ENCODE measurements around the gene ENO3.

Gene ENO3

DNA sequence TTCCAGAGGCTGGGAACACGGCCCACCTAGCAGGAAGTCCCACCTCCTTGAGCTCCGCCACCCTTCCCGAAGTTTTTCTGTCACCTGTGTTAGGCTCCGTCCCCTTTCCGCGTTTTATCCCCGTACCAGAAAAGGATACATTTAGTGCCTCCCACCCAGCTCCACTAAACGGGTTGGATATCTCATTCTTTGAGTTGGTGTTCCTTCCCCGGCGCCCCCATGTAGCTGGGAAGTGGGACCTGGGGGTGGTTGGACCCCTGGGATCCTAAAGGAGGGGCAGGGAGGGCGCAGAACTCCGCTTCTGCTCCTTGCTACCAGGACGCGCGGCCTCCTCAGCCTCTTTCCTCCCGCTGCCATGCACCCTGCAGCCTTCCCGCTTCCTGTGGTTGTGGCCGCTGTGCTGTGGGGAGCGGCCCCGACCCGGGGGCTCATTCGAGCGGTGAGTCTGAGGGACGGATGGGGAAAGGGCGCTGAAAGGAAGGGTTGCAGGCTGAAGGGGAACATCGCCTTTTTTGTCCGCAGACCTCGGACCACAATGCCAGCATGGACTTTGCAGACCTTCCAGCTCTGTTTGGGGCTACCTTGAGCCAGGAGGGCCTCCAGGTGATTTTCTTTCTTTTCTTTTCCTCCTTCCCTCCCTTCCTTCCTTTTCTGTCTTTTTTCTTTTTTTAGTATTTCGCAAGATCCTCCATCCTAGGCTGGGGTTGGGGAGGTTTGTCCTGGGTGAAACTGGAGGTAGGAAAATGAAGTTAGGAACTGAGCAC lies 10.2 kb upstream of the ENO3 start:
- Mint-ChIP-seq H3K27me3 (peaks cover 4% of the 10 kb centered on the region), H3K9me3 (no peaks in the 10 kb centered on the region), H3K27ac (peak overlapping the region; percentile 98), H3K4me3 (peak overlapping the region; percentile 92), H3K4me1 (peaks cover 68% of the 10 kb centered on the region), H3K36me3 (peaks cover 80% of the 10 kb centered on the region)
- peak; percentile 71 for DNase-seq
- CTCF ChIA-PET: interaction anchor here (0.6 to 2.6 kb wide), 4 partner anchors 25 to 40 kb away, joined by 3 to 15 read pairs (median 6); partner anchors contain the start of gene SPAG7

DNA sequence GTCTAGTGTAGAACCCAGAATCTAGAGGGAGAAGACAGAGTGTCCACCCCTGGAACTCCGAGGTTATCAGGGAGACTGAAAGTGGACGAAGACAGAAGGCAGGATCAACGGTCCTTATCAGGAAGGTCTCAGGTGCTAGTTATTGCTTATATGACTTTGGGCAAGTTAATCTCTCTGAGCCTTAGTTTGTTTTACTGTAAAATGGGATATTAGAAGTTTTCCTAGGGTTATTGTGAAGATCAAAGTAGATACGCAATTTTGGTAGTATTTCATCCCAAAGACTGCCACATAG lies 9.7 kb upstream of the ENO3 start:
- Mint-ChIP-seq H3K27ac (peak overlapping the region; percentile 98), H3K36me3 (peaks cover 82% of the 10 kb centered on the region), H3K27me3 (peaks cover 4% of the 10 kb centered on the region), H3K4me1 (peaks cover 67% of the 10 kb centered on the region), H3K9me3 (no peaks in the 10 kb centered on the region), H3K4me3 (peak overlapping the region; percentile 92)
- no peak for DNase-seq
- CTCF ChIA-PET: no interaction called here

DNA sequence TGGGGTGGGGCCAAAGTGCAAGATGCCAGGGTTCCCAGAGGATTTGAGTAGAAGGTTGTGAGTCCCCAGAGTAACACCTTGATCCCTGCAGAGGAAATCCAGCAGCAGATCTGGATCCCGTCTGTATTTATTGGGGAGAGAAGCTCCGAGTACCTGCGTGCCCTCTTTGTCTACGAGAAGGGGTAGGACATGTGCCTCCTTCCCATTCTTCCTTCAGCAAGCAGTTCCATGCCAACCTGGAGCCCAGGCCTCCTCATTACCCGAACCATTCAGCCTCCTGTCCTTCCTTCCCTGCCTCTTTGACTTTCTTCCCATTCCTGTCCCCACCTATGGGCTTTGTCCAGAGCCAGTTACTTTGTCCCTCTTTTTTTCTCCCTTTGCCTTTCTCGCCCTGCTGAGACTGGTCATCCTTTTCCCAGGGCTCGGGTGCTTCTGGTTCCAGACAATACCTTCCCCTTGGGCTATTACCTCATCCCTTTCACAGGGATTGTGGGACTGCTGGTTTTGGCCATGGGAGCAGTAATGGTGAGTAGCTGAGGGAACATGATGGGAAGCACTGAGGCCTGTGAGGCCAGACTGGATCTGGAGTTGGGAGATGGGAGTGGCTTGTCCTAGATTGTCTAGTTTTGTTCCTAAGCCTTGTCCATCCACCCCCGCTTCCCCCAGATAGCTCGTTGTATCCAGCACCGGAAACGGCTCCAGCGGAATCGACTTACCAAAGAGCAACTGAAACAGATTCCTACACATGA lies 8.0 kb upstream of the ENO3 start:
- H3K27ac Mint-ChIP-seq: peak overlapping the region; percentile 98
- CTCF ChIA-PET: interaction anchor here (1.0 kb wide), 1 partner anchor 30 kb away, joined by 4 read pairs; no protein-coding TSS in a partner anchor
- H3K4me3 Mint-ChIP-seq: peak overlapping the region; percentile 92
- H3K4me1 Mint-ChIP-seq: peaks cover 59% of the 10 kb centered on the region
- H3K9me3 Mint-ChIP-seq: no peaks in the 10 kb centered on the region
- H3K36me3 Mint-ChIP-seq: peaks cover 80% of the 10 kb centered on the region
- peaks cover 4% of the 10 kb centered on the region for H3K27me3 Mint-ChIP-seq
- no peak for DNase-seq

DNA sequence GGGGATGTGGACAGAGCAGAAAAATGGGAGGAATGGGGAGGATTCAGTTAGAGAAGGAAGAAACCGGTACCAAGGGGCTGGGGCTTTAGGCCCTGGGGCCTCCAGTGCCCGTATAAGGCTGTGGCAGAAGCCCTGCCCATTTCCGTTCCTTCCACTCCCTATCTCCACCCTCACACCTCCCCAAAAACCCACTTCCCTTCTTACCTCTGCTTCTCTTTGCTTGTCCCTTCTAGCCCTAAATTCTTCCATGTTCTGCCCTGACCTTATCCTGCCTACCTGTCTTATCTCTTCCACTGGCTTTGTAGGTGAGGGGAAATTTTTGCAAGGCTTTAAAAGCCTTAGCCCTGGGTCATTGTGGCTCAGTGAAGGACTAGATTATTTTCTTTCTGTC lies 6.8 kb upstream of the ENO3 start:
- Mint-ChIP-seq H3K27ac (peak overlapping the region; percentile 98), H3K9me3 (no peaks in the 10 kb centered on the region), H3K4me3 (peak overlapping the region; percentile 92), H3K36me3 (peaks cover 71% of the 10 kb centered on the region), H3K4me1 (peaks cover 47% of the 10 kb centered on the region), H3K27me3 (peaks cover 4% of the 10 kb centered on the region)
- DNase-seq: peak; percentile 79
- CTCF ChIA-PET: interaction anchor here (0.8 kb wide), 1 partner anchor 56 kb away, joined by 3 read pairs; no protein-coding TSS in a partner anchor

DNA sequence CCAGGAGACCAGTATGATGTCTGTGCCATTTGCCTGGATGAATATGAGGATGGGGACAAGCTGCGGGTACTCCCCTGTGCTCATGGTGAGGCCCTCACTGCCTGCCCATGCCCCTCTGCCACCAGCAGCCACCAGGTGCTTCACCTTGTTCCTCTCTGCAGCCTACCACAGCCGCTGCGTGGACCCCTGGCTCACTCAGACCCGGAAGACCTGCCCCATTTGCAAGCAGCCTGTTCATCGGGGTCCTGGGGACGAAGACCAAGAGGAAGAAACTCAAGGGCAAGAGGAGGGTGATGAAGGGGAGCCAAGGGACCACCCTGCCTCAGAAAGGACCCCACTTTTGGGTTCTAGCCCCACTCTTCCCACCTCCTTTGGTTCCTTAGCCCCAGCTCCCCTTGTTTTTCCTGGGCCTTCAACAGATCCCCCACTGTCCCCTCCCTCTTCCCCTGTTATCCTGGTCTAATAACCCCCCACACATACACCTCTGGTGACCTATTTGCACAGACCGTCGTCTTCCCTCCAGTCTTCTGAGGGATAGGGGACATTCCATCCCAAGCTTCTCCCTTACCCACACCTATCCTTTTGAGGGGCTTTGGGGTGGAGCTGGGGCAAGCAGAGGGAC lies 6.3 kb upstream of the ENO3 start:
- H3K4me1 Mint-ChIP-seq: peaks cover 46% of the 10 kb centered on the region
- H3K9me3 Mint-ChIP-seq: no peaks in the 10 kb centered on the region
- peak overlapping the region; percentile 98 for H3K27ac Mint-ChIP-seq
- peaks cover 4% of the 10 kb centered on the region for H3K27me3 Mint-ChIP-seq
- CTCF ChIA-PET: interaction anchor here (0.8 kb wide), 1 partner anchor 57 kb away, joined by 3 read pairs; no protein-coding TSS in a partner anchor
- peak; percentile 53 for DNase-seq
- H3K36me3 Mint-ChIP-seq: peaks cover 70% of the 10 kb centered on the region
- H3K4me3 Mint-ChIP-seq: peak overlapping the region; percentile 92

DNA sequence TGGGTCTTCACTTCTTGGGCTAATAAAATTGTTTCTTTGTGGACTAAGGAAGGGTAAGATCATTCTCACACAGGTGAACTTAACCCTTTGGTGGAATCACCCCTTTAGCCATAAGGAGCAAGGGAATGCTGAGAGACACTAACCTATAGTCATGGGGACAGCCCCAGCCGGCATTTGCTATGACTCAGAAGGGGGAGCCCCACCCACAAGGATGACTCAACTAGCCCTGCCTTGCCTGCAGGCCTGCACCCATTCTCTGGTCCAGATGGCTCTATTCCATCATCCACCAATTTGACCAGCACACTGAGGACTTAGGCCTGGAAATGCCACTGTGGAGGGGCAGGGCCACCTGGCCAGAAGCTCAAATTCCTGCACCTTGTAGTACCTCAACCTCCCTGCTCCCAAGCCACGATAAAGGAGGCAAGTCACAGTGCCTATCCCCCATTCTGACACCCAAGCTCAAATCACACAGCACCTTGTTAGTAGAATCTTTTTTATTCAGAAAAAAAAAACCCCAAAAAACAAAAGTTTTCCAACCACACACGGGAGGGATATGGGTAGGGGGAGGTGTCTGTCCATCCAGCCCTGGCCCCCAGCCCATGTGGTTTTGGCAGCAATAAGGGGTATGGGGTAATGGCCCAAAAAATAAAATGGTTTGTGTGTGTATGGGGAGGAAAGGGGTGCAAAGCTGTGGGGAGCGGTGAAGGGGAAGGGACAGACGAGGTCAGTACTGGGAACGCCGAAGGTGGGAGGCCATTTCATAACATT lies 5.6 kb upstream of the ENO3 start:
- peaks cover 67% of the 10 kb centered on the region for H3K36me3 Mint-ChIP-seq
- peaks cover 48% of the 10 kb centered on the region for H3K4me1 Mint-ChIP-seq
- H3K27ac Mint-ChIP-seq: peak overlapping the region; percentile 98
- H3K4me3 Mint-ChIP-seq: peak overlapping the region; percentile 92
- H3K9me3 Mint-ChIP-seq: no peaks in the 10 kb centered on the region
- H3K27me3 Mint-ChIP-seq: no peaks in the 10 kb centered on the region
- DNase-seq: peak; percentile 86
- CTCF ChIA-PET: interaction anchor here (0.7 to 1.7 kb wide), 3 partner anchors 9 to 293 kb away, joined by 3 to 10 read pairs (median 4); partner anchors contain the start of gene SPAG7

DNA sequence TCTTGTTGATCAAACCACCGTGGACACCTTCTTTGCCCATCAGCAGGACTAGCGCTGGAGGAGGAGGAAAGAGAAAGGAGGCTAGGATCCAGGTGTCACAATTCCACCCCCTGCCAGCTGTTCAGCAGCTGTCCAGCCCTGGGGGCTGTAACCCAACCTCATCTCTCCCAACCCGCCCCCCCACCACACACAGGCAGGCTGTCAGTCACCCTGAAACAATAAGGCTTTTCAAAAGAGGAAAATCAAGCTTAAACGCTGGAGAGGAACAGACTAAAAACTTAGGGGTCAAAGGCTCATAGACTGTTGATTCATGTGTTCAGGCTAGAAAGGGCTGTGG lies 5.0 kb upstream of the ENO3 start:
- peak overlapping the region; percentile 98 for H3K27ac Mint-ChIP-seq
- DNase-seq: no peak
- H3K4me1 Mint-ChIP-seq: peaks cover 53% of the 10 kb centered on the region
- CTCF ChIA-PET: interaction anchor here (0.7 to 1.7 kb wide), 3 partner anchors 9 to 292 kb away, joined by 3 to 10 read pairs (median 4); partner anchors contain the start of gene SPAG7
- H3K36me3 Mint-ChIP-seq: peaks cover 62% of the 10 kb centered on the region
- H3K4me3 Mint-ChIP-seq: peak overlapping the region; percentile 92
- no peaks in the 10 kb centered on the region for H3K27me3 Mint-ChIP-seq
- no peaks in the 10 kb centered on the region for H3K9me3 Mint-ChIP-seq

DNA sequence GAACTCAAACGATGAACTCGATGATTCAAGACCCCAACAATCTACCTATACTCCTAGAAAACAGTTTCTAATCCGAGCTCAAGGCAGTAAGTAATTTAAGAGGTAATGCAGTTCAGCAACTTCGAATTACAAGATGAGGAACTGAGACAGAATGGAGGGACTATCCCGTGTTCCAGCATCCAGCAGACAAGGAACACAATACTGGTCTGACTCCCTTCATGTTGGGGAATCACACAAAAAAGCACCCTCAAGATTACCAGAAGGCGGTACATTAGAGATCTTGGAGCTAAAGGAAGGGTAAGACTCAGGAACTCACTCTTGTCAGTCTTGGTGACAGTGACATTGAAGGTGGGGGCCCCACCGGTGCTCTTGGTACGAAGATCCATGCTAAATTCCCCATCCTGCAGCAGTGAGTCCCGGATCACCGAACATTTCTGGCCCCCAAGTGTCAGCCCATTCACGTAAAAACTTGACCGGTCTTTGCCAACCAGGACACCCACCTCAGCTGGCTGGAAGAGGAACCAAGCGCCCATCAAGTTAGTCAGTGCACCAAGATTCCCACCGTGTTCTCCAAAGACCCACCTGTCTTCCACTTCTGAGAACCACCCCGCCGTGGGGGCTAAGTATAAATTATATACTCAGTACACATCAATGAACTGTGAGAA lies 4.5 kb upstream of the ENO3 start:
- Mint-ChIP-seq H3K27me3 (no peaks in the 10 kb centered on the region), H3K27ac (peak overlapping the region; percentile 98)
- CTCF ChIA-PET: interaction anchor here (0.7 to 2.1 kb wide), 4 partner anchors 8 to 292 kb away, joined by 3 to 10 read pairs (median 6); partner anchors contain the start of gene SPAG7

DNA sequence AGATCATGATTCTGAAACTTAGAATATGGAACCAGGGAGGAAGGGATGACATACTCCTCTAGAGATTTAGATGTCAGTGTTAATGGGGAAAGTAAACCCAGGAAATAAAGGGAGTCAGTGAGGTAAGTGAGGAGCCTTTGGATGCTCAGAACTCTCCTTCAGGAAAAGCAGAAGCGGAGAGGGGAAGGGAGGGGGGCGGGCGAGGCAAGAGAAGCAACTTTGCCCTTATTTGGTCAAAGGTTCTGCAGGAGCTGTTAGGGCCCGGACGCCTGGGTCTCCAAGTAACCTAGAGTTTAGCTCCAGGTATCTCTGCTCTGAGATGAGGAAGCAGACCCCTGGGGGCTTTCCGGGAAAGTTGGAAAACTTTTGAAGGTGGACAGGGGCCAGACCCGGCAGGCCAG lies 3.9 kb upstream of the ENO3 start:
- peaks cover 53% of the 10 kb centered on the region for H3K36me3 Mint-ChIP-seq

More for the DNA sequence above, 4.5 kb upstream of the ENO3 start:
- Mint-ChIP-seq H3K9me3 (no peaks in the 10 kb centered on the region), H3K4me1 (peaks cover 57% of the 10 kb centered on the region), H3K36me3 (peaks cover 59% of the 10 kb centered on the region), H3K4me3 (peak overlapping the region; percentile 92)
- no peak for DNase-seq

DNA sequence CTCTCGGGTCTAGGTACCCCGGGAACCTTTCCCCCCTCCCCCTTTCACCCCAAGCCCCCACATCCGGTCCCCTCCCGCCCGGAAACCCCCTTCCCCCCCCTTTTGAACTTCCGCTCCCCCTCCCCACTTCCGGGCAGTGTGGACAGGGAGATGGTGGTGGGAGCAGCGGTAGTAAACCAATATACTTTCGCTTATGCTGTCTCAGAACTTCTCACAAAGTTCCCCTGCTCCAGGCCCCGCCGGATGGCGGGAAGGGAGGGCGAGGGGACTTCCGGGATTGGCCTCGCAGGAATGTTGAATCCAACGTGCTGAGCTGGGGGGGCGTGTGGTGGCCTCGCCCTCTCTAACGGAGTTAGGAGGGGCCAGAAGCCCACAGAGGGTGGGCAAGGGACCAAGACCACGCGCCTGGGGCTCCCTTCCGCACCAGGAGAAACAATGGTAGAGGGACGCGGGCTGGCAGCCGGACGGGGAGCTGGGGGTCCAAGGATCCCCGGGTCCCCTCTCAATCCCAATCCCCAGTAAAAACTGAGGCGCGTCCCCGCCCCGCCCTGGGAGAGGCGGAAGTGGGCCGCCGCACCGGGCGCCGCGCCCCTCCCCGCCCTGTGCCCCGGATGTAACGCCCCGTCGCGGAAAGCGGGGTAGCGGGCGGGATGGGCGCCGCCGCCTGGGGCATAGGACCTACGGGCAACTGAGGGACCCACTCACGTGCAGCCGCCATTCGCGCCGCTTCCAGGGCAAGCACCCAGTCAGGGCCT lies 3.3 kb upstream of the ENO3 start:
- Mint-ChIP-seq H3K36me3 (peaks cover 47% of the 10 kb centered on the region), H3K27ac (peak overlapping the region; percentile 98), H3K27me3 (no peaks in the 10 kb centered on the region), H3K4me3 (peak overlapping the region; percentile 92), H3K4me1 (peaks cover 50% of the 10 kb centered on the region), H3K9me3 (no peaks in the 10 kb centered on the region)
- CTCF ChIA-PET: interaction anchor here (1.5 to 2.1 kb wide), 2 partner anchors 20 to 39 kb away, joined by 4 to 9 read pairs; partner anchors contain the start of gene SPAG7
- peak; percentile 81 for DNase-seq

More for the DNA sequence above, 3.9 kb upstream of the ENO3 start:
- Mint-ChIP-seq H3K4me1 (peaks cover 56% of the 10 kb centered on the region), H3K4me3 (peak overlapping the region; percentile 92), H3K27ac (peak overlapping the region; percentile 98), H3K9me3 (no peaks in the 10 kb centered on the region), H3K27me3 (no peaks in the 10 kb centered on the region)
- DNase-seq: no peak
- CTCF ChIA-PET: interaction anchor here (1.7 to 2.1 kb wide), 2 partner anchors 20 to 38 kb away, joined by 9 to 10 read pairs; partner anchors contain the start of gene SPAG7

DNA sequence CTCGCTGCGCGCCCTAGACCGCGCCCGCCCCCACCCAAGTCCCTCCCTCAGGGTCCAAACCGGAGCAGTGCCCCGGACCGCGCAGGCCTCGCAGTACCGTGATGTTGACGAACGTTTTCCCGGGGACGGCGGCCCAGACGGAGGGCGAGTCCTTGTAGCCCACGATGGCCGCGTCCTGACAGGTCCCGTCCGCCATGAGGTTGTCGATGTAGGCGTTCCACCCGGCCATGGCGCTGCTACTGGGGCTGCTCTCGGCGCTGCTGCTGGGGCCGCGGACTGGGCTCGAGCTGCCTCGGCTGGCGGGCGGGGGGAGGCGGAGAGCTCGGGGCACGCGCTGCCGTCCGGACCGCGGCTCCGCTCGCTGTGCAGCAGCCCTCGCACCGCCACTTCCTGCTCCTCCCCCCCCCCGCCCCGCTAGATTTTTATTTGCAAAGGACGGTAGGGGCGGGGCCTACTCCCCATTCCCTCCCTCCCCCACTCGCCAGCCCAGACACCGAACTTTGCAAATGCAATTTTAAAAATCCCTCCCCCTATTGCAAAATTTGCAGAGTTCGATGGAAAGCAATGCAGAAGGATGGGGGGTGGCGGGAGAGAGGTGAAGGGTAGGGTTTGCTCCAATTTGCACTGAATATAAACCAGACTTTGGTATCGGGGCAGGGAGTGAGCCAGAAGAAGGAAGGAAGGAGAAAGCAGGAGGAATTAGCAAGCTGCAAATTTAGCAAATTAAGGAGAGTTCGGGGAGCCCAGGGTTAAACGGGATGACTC lies 2.6 kb upstream of the ENO3 start, which contains the start of gene PFN1:
Gene PFN1, minus strand, starts transcription at position 365 of the 765 bp plus-strand sequence. Its CDS starts 136 bp downstream, at position 229.
- Mint-ChIP-seq H3K27ac (peak within 1 kb of the TSS; percentile 98), H3K27me3 (no peaks in the 10 kb centered on the region), H3K9me3 (no peaks in the 10 kb centered on the region), H3K4me3 (peak within 1 kb of the TSS; percentile 92), H3K4me1 (peaks cover 43% of the 10 kb centered on the region), H3K36me3 (peaks cover 40% of the 10 kb centered on the region)
- peak; percentile 96 for DNase-seq
- CTCF ChIA-PET: interaction anchor here (1.5 to 2.1 kb wide), 2 partner anchors 19 to 39 kb away, joined by 4 to 9 read pairs; partner anchors contain the start of gene SPAG7

DNA sequence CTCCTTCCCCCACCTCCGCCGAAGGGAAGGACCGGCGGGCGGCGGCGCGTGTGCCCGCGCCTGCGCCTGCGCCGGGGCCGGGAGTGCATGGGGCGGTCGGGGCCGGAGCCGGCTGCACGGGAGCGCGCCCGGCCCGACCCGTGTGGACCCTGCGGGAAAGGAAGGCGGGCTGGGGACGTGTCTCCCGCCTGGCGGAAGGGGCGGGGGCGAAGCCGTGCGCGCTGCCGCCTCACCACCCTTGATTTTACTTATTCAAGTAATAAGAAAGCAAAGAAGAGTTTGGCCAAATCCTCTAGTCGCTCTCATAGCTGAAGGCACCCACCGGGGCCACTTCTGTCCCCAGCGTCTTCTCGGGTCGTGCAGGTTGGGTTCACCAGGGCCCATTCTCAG lies 2.0 kb upstream of the ENO3 start:
- peak overlapping the region; percentile 98 for H3K27ac Mint-ChIP-seq
- H3K27me3 Mint-ChIP-seq: no peaks in the 10 kb centered on the region
- no peaks in the 10 kb centered on the region for H3K9me3 Mint-ChIP-seq
- peak; percentile 85 for DNase-seq
- CTCF ChIA-PET: interaction anchor here (1.5 kb wide), 1 partner anchor 18 kb away, joined by 4 read pairs; the partner anchor contains the start of gene SPAG7
- H3K36me3 Mint-ChIP-seq: peaks cover 42% of the 10 kb centered on the region
- peak overlapping the region; percentile 92 for H3K4me3 Mint-ChIP-seq
- H3K4me1 Mint-ChIP-seq: peaks cover 43% of the 10 kb centered on the region

Measured in activated naive CD4-positive, alpha-beta T cell treated with anti-CD3 and anti-CD28 coated beads, Interleukin-2, amount 10 ng/mL, durations not matched to agents 7 days and 5 days (primary cell).